Raji (cell line): Measurements from ENCODE around the gene ARAP2.

Source experiments
- POLR2A ChIP-seq: IDR thresholded peaks from 2 replicates; pipeline ENCODE4 v1.6.1; 2011; ENCODE audit warnings: low read depth, low read length, control low read depth; ENCODE audit not compliant: insufficient read depth

The ARAP2 gene

GRCh38 chr4:36244257-36245082 lies at the start of gene ARAP2:
TSS of gene ARAP2 (minus strand) at chr4:36244514. CDS start at chr4:36229486, 15,028 bp downstream.
- TF ChIP-seq POLR2A, result no peak

- TF ChIP-seq POLR2A, result no peak
These were observed 48.4 kb upstream of the ARAP2 start for GRCh38 chr4:36292556-36293188.

GRCh38 chr4:36290641-36291040 lies 46.3 kb upstream of the ARAP2 start:
- TF ChIP-seq POLR2A, result no peak

- no peak for TF ChIP-seq POLR2A
These were observed 44.6 kb upstream of the ARAP2 start for GRCh38 chr4:36288731-36289426.

- no peak for TF ChIP-seq POLR2A
These were observed 42.2 kb upstream of the ARAP2 start for GRCh38 chr4:36286481-36286871.

- no peak for TF ChIP-seq POLR2A
These were observed 41.6 kb upstream of the ARAP2 start for GRCh38 chr4:36285784-36286480.

GRCh38 chr4:36283912-36284465 lies 39.7 kb upstream of the ARAP2 start:
- TF ChIP-seq POLR2A, result no peak

- TF ChIP-seq POLR2A, result no peak
These were observed 38.3 kb upstream of the ARAP2 start for GRCh38 chr4:36282503-36283030.

GRCh38 chr4:36281384-36282106 lies 37.2 kb upstream of the ARAP2 start, which contains the start of gene DTHD1:
TSS of gene DTHD1 (plus strand) at chr4:36281616. CDS start at chr4:36281759, 143 bp downstream.
- TF ChIP-seq POLR2A, result no peak

GRCh38 chr4:36280555-36280954 lies 36.2 kb upstream of the ARAP2 start:
- no peak for TF ChIP-seq POLR2A

GRCh38 chr4:36278789-36279188 lies 34.5 kb upstream of the ARAP2 start:
- no peak for TF ChIP-seq POLR2A

GRCh38 chr4:36277533-36277932 lies 33.2 kb upstream of the ARAP2 start:
- TF ChIP-seq POLR2A, result no peak

- TF ChIP-seq POLR2A, result no peak
These were observed 29.8 kb upstream of the ARAP2 start for GRCh38 chr4:36274158-36274557.

- no peak for TF ChIP-seq POLR2A
These were observed 29.0 kb upstream of the ARAP2 start for GRCh38 chr4:36273276-36273675.

- no peak for TF ChIP-seq POLR2A
These were observed 25.3 kb upstream of the ARAP2 start for GRCh38 chr4:36269533-36270173.
